GM12892 (cell line): ENCODE data around the gene OR2AT4.

Experiments used
- POLR2A ChIP-seq: IDR thresholded peaks from 2 replicates; pipeline ENCODE4 v1.6.1; 2011; ENCODE audit warnings: low read depth, low read length, control low read depth
- POLR2AphosphoS5 ChIP-seq: IDR thresholded peaks from 2 replicates; pipeline ENCODE4 v1.6.1; 2011; ENCODE audit warnings: low read depth, low read length, control low read depth

DNA sequence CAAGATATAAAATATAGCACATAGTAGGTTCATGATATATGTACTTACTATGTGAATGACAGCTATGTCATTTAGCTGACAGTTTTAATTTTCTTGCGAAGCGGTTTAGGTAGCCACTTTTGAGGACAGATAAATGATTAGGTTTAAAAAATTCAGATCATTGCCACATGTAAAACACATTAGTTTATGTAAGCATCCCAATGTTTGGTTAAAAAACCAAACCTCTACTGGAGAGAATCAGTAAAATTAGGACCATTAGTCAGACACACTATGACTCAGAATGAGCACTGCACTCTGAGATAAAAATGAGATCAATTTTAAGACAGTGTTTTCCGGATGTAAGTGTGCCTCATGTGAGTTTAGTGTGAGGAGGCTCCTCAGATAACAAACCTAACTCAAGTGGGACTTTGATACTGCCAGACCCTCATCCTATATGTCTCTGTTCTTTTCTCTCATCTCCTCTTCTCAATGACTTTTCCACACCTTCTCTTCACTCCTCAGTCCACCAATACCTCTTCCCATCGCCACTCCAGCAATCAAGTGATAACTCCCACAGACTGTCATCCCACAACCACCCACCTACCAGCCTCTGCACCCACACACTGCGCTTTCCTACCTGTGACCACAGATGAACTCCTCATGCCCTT is 6.8 kb upstream of the OR2AT4 start:
- TF ChIP-seq POLR2A (no peak), POLR2AphosphoS5 (no peak)
